Measurements from ENCODE around the gene ADAT3.

ADAT3 gene

GRCh38 chr19:1862424-1863327, 42.5 kb upstream of the ADAT3 start:
- peak; percentile 77 for DNase-seq (ENCODE audit: insufficient read length, low spot score)
- no peak for TF ChIP-seq POLR2A (IDR thresholded peaks at IDR 0.05; ENCODE audit: low read depth, low read length)
- no peak for FAIRE-seq

GRCh38 chr19:1863328-1863637, 41.9 kb upstream of the ADAT3 start, which contains the start of gene KLF16:
Gene KLF16 (minus strand): TSS chr19:1863579. CDS start chr19:1863497, 82 bp downstream.
- DNase-seq (ENCODE audit: insufficient read length, low spot score) (peak; percentile 55), FAIRE-seq (no peak)
- peak; percentile 72 for TF ChIP-seq POLR2A (IDR thresholded peaks at IDR 0.05; ENCODE audit: low read depth, low read length)

DNA sequence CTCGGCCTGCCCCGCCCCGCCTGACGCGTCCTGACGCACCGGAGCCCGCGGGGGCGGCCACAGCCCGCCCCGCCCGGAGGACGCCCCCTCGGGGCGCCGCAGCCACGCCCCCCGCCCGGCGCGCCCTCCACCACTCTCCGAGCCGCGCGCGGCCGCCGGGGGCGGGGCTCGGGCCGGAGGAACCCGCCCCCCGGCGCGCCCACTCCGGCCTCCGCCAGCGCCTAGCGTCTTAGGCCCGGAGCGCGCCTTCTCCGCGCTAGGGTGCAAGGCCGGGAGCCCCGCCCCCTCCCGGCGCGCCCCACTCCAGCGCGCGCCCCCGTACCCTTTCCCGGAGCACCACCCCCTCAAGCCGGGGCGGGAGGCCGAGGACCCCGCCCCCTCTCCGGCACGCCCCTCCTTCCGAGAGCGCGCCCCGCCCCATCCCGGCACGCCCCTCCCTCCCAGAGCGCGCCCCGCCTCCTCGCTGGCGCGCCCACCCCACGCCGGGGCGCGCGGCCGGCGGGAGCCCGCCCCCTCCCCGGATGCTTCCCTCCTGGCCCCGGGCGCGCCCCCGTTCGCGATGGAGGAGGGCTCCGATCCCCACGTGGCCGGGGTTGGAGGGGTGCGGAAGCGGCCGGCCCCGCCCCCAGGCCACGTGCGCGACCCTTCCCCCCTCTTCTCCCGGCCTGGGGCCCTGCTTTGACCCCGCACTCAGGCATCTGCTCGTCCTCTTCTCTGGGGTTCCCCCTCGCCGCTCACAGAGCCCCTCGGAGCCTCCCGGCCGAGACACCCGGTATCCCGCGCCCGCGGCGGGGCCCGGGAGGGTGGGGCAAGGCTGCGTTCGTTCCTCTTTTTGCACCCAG, 41.3 kb upstream of the ADAT3 start:
- FAIRE-seq (no peak), DNase-seq (ENCODE audit: insufficient read length, low spot score) (peak; percentile 97)
- peak; percentile 40 for TF ChIP-seq POLR2A (IDR thresholded peaks at IDR 0.05; ENCODE audit: low read depth, low read length)

GRCh38 chr19:1864480-1865171, 40.6 kb upstream of the ADAT3 start:
- no peak for FAIRE-seq
- TF ChIP-seq POLR2A (IDR thresholded peaks at IDR 0.05; ENCODE audit: low read depth, low read length): peak; percentile 26; the same call in 1 of the 2 replicates

GRCh38 chr19:1865172-1866010, 39.8 kb upstream of the ADAT3 start:
- TF ChIP-seq POLR2A (IDR thresholded peaks at IDR 0.05; ENCODE audit: low read depth, low read length): no peak
- FAIRE-seq: no peak
- no peak for DNase-seq (ENCODE audit: insufficient read length, low spot score)

More at GRCh38 chr19:1864480-1865171, 40.6 kb upstream of the ADAT3 start:
- peak; percentile 88 for DNase-seq (ENCODE audit: insufficient read length, low spot score)

DNA sequence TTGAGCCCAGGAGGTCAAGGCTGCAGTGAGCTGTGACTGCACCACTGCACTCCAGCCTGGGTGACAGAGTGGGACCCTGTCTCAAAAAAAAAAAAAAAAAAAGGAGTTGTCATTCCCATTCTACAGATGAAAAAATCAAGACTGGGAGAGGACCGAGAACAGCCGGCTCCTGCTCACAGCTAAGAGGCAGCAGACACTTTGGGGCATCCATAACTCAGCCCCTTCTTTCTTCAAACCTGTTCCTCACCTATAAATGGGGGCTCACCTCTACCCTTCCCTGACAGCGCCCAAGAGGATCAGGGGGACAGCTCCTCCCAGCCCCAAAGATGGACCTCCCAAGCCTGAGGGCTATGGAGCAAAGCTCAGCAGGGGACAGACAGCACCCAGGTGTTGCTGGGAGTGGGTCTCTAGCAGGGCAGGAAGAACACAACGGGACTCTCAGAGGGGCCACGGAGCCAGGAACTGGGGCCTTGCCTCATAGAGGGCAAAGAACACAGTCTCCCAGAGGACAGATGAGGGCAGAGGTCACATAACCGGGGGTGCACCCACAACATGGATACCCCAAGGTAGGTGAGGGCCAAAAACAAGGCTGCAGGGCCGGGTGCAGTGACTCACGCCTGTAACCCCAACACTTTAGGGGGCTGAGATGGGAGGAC, 38.4 kb upstream of the ADAT3 start:
- no peak for FAIRE-seq
- no peak for TF ChIP-seq POLR2A (IDR thresholded peaks at IDR 0.05; ENCODE audit: low read depth, low read length)

GRCh38 chr19:1867349-1867724, 37.9 kb upstream of the ADAT3 start:
- TF ChIP-seq POLR2A (IDR thresholded peaks at IDR 0.05; ENCODE audit: low read depth, low read length): no peak
- DNase-seq (ENCODE audit: insufficient read length, low spot score): no peak
- no peak for FAIRE-seq

More for the DNA sequence above, 38.4 kb upstream of the ADAT3 start:
- DNase-seq (ENCODE audit: insufficient read length, low spot score): no peak

DNA sequence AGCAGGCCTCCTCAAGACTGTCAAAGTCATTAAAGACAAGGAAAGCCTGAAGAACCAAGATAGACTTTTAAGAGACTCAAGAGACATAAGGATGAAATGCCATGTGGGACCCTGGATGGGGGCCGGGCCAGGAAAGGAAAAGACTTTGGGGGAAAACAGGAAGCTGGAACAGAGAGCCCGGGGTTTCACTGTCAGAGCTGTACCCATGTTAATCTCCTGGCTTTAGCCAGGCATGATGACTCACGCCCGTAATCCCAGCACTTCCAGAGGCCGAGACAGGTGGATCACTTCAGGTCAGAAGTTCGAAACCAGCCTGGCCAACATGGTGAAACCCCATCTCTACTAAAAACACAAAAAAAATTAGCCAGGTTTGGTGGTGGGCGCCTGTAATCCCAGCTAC, 36.2 kb upstream of the ADAT3 start:
- DNase-seq (ENCODE audit: insufficient read length, low spot score) (no peak), FAIRE-seq (no peak)
- no peak for TF ChIP-seq POLR2A (IDR thresholded peaks at IDR 0.05; ENCODE audit: low read depth, low read length)

GRCh38 chr19:1871140-1871597, 34.0 kb upstream of the ADAT3 start:
- FAIRE-seq (no peak), DNase-seq (ENCODE audit: insufficient read length, low spot score) (no peak)
- TF ChIP-seq POLR2A (IDR thresholded peaks at IDR 0.05; ENCODE audit: low read depth, low read length): no peak

DNA sequence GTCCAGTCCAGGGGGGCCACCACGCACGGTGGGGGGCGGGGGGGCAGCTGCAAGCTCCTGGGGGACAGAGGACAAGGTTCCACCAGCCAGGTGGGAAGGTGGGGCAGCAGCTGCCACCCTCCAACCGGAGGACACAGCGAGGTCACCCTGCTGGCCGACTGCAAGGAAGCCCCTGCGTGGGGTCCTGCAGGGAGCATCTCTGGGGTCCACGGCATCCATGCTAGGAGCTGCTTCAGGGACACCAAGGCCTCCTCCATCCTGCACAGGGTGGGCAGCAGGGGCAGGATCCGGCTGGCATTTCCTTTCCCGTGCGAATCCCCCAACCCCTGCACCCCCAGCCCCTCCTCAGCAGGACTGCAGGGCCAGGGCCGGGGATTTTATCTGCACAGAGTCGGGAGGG, 33.6 kb upstream of the ADAT3 start:
- no peak for FAIRE-seq
- no peak for TF ChIP-seq POLR2A (IDR thresholded peaks at IDR 0.05; ENCODE audit: low read depth, low read length)
- DNase-seq (ENCODE audit: insufficient read length, low spot score): no peak

DNA sequence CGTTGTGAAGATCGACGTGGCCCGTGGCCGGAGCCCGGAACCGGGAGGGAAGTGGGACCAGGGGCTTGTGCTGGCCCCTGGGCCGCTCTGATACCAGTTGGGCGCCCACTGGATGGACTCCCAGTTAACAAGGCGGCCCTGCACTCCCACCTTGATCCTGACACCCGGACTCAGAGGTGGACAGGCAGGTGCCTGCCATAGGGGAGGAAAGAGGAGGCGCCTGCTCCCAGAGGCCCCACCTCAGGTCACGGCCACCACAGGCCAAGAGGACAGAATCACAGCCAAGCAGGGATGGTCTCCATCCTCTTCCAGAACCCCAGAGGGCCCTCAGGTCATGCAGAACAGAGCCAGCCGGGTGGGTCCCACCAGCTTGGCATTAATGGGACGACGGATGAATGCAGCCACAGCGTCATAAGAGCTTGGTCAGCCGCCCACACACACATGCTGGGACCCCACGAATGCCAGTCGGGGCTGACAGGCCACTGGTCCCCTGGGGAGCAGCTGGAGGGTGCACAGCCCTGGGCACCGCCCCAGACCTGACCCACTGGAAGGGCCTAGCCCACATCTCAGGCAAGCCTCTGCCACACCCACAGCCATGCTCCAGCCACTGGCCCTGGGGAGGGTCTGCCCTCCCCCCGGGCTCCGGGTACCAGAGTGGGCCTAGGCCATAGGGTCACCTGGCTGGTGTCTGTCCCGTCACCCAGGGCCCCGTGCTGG, 32.2 kb upstream of the ADAT3 start:
- TF ChIP-seq POLR2A (IDR thresholded peaks at IDR 0.05; ENCODE audit: low read depth, low read length): no peak
- DNase-seq (ENCODE audit: insufficient read length, low spot score): no peak
- FAIRE-seq: no peak
